Cardiac fibroblast (primary cell): ENCODE data around the gene CCDC197.

ENCODE experiments used
- DNase-seq, 2 donors: peaks; one replicate each; pipeline versions ENCODE4 v3.0.0 to v3.0.0-alpha.2; 2010; ENCODE audit warnings: low read depth in 2 of 2
- H3K4me3 ChIP-seq, 2 donors: replicated peaks in 1 of 2; 1 replicate in 1 of 2; 2 replicates in 1 of 2; pipeline ENCODE4 v1.5.1; 2011; ENCODE audit warnings: low read depth in 2 of 2, low read length in 2 of 2, mild to moderate bottlenecking in 2 of 2, moderate library complexity in 1 of 2
- TF ChIP-seq, protein P1 (sequence below): IDR thresholded peaks from one replicate; pipeline ENCODE4 v1.5.1; 2011; ENCODE audit warnings: low read depth, mild to moderate bottlenecking, low read length, inconsistent platforms

Gene CCDC197

DNA sequence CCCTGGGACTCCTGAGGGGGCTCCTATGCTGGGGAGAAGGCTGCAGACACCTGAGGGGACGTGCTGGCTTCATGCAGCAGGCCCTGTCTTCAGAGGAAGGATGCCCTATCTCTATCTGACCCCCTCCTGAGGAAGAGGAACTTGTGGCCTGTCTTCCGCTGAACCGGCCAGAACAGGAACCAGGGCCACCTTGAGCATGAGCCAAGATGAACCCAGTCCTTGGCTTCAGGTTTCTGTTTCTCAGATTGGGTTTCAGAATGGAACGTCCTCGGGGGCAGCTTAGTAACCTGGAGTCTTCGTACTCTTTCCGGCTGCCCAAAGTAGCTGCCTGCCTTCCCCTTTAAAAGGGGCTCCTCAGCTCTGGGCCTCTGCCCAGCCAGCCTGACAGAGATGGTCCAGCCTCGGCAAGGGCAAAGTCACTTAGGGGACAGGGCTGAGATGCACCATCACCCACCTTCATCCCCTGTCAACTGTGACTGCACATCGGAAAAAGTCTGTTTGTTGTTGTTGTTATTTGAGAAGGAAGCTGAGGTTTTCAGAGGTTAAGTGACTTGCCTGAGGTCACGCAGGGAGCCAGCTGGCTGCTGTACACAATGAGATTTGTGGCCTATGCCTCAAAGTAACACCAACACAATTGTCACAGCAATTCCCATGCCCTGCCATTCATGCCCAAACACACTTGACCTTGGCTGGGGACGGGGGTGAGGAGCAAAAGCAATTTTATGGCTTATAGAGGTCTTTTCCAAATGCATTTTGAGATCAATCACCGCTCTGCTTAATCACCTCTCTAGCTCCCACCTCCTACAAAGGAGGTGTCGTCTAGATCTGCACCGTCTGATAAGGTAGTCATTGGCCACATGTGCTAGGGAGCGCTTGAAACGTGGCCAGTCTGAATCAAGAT is 34.1 kb upstream of the CCDC197 start:
- peak in 1 of 2 donors; percentile 48 for DNase-seq
- H3K4me3 ChIP-seq, result no peak overlapping the region
- TF ChIP-seq, protein P1, sequence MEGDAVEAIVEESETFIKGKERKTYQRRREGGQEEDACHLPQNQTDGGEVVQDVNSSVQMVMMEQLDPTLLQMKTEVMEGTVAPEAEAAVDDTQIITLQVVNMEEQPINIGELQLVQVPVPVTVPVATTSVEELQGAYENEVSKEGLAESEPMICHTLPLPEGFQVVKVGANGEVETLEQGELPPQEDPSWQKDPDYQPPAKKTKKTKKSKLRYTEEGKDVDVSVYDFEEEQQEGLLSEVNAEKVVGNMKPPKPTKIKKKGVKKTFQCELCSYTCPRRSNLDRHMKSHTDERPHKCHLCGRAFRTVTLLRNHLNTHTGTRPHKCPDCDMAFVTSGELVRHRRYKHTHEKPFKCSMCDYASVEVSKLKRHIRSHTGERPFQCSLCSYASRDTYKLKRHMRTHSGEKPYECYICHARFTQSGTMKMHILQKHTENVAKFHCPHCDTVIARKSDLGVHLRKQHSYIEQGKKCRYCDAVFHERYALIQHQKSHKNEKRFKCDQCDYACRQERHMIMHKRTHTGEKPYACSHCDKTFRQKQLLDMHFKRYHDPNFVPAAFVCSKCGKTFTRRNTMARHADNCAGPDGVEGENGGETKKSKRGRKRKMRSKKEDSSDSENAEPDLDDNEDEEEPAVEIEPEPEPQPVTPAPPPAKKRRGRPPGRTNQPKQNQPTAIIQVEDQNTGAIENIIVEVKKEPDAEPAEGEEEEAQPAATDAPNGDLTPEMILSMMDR, result no peak

- no peak for DNase-seq
- no peak overlapping the region for H3K4me3 ChIP-seq
- TF ChIP-seq, protein P1, result no peak
These were observed 33.4 kb upstream of the CCDC197 start for GRCh38 chr14:93963692-93964091.

DNA sequence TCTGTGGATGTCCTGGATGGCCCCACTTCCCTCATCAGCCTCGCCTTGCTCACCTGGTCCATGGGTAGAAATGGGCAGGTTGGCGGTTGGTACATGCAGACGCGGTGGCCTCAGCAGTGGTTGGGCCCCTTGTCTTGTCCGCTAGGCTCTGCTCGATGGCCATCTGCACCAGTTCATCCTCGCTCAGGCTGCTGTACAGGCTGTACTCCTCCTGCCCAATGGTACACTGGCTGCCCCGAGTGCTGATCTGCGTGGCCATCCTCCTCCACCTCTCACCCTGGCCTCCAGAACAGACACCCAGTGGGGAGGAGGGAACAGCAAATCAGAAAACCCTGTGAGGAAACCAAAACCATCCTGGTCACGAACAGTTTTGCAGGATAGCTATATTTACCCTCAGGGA is 32.8 kb upstream of the CCDC197 start:
- TF ChIP-seq, protein P1, result no peak
- DNase-seq, result no peak
- H3K4me3 ChIP-seq, result no peak overlapping the region

GRCh38 chr14:93964820-93965286 is 32.2 kb upstream of the CCDC197 start:
- TF ChIP-seq, protein P1, result no peak
- DNase-seq, result no peak

GRCh38 chr14:93965287-93965821 is 31.7 kb upstream of the CCDC197 start:
- TF ChIP-seq, protein P1, result no peak
- peak; percentile 65 to 93 for DNase-seq
- no peak overlapping the region for H3K4me3 ChIP-seq

More at GRCh38 chr14:93964820-93965286, 32.2 kb upstream of the CCDC197 start:
- H3K4me3 ChIP-seq, result no peak overlapping the region

DNA sequence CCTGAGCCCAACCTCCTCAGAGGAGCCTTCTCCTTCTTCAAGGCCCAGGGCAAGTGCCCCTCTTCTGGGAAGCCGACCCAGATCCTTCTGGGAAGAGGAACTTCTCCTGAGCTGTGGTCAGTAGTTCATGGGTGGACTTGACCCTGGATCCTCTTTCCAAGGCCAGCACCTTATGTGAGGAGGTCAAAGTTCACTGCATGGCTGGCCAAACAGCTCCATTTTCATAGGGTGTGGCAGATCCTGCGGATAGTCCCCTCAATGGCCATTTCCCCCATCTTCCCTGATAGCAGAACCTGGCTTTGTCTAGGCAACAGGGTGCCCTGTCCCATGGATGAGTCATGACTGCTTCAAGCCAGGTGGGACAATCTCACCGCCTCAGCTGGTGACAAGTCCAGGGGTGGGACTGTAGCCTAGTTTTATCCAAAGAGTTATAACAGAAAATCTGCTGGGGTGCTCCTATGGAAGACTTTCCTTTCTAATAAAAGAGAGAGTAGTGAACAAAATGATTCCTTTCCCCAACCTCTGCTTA is 31.1 kb upstream of the CCDC197 start:
- H3K4me3 ChIP-seq, result no peak overlapping the region
- no peak for DNase-seq
- TF ChIP-seq, protein P1, result no peak
